Endothelial cell of hepatic sinusoid (primary cell): Measurements from ENCODE around the gene COL23A1.

Experiments used
- in situ Hi-C: cut with HindIII; loops from 2 replicates; pipeline ENCODE4 v1.10.0; 2017; ENCODE audit warnings: low sequenced_read_pairs

COL23A1 gene

DNA sequence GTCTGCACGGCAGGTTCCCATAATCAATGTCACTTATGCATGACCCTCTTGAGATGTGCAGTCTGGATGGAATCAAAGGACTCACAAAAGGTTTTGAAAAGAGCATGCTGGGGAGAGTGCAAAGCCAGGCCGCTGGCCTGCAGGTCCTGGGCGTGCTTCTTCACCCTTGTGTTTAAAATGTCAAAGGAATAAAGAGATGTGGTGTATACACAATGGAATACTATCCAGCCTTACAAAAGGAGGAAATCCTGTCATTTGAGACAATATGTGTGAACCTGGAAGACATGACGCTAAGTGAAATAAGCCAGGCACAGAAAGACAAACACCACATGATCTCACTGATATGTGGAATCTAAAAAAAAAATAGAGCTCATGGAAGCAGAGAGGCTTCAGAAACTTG, 220.1 kb downstream of the COL23A1 start:
- in situ Hi-C loops = no loop called here

GRCh38 chr5:178369469-178369868, 220.7 kb downstream of the COL23A1 start:
- in situ Hi-C loops = loop anchor here (5.0 to 10.0 kb wide), 3 partner anchors 38 to 88 kb away; no protein-coding TSS in a partner anchor

DNA sequence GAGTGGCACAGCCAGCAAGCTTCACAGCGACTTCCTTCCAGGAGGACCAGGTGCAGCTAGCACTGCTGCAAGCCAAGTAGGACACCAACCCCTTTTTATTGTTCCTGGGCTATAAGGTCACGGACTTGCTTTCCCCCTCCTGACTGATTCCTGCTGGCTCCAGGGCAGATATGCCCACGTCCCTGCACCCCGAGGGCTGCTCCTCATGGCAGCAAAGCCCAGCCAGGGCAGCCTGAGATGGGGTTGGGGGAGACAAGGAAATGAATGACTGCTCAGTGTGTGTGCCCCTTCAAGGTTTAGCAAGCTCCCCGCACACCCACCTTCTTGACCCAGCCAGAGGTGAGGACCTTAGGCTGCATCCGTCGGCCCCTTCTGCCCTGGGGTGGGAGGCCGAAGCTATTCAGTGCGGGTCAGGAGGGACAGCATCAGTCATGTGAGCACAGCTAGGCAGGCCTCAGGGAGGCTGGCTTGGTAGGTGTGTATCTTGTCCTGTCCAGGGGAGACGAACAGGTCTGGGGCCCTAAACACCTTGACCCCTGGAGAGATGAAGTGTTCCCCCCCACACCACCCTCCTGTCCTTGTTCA, 221.4 kb downstream of the COL23A1 start:
- in situ Hi-C loops = loop anchor here (5.0 to 10.0 kb wide), 3 partner anchors 38 to 88 kb away; no protein-coding TSS in a partner anchor

- in situ Hi-C loops = loop anchor here (5.0 to 10.0 kb wide), 3 partner anchors 39 to 89 kb away; no protein-coding TSS in a partner anchor
Observed at GRCh38 chr5:178368274-178368673, 221.9 kb downstream of the COL23A1 start.

- in situ Hi-C loops = loop anchor here (5.0 to 10.0 kb wide), 3 partner anchors 40 to 90 kb away; no protein-coding TSS in a partner anchor
Observed at GRCh38 chr5:178367736-178368120, 222.5 kb downstream of the COL23A1 start.

DNA sequence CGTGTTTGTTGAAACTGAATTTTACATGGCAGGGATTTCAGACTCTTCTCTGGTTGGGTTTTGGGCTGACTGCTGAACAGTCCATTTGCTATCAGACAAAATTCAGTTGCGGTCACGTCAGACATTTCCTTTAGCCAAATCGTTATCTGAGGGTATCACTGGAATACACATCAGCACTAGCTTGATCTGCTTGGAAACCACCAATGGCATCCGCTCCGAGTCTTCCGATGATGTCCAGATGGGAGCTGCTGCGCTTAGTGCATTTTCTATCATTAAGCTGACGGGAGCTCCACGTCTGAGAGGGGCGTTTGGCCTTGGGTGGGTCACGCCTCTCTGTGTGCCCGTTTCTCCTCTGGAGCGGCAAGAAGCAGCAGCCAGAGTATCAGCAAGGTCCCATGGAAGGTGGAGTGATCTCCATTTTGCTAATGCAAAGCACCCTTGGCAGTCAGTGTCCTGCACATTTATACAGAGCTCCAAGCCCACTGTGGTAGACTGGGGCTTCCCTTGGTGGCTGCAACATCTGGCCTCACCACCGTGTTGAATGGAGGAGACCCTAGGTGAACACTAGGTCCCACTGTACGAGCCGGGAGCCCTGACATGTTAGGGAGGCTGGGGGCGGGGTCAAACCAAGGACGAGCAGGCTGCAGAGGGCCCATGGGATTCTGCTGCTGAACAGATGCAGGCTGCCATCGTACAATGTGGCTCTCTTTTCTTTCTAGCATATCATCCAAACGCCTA, 223.0 kb downstream of the COL23A1 start:
- in situ Hi-C loops = loop anchor here (5.0 to 10.0 kb wide), 3 partner anchors 40 to 90 kb away; no protein-coding TSS in a partner anchor

GRCh38 chr5:178365501-178366440, 224.4 kb downstream of the COL23A1 start:
- in situ Hi-C loops = loop anchor here (5.0 to 10.0 kb wide), 3 partner anchors 42 to 92 kb away; no protein-coding TSS in a partner anchor

DNA sequence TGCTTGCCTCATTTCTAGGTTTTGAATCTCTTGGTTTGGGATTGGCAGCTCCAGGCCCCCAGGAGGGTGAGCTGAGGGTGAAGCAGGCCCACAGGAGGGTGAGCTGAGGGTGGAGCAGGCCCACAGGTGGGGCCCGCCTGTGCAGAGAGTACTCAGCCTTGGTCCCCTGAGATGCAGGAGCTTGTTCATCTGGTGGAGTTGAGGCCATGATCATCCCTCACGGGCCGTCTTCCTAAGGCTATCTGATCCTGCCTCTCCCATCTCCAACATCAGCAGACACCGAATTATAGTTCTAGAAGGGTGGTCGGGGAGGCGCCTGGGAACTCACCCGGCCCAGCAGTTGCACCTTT, 225.9 kb downstream of the COL23A1 start:
- in situ Hi-C loops = loop anchor here (10.0 kb wide), 1 partner anchor 60 kb away; no protein-coding TSS in a partner anchor

GRCh38 chr5:178363501-178364325, 226.5 kb downstream of the COL23A1 start:
- in situ Hi-C loops = loop anchor here (10.0 kb wide), 1 partner anchor 59 kb away; no protein-coding TSS in a partner anchor

- in situ Hi-C loops = loop anchor here (10.0 kb wide), 1 partner anchor 57 kb away; no protein-coding TSS in a partner anchor
Observed at GRCh38 chr5:178361657-178362445, 228.3 kb downstream of the COL23A1 start.

DNA sequence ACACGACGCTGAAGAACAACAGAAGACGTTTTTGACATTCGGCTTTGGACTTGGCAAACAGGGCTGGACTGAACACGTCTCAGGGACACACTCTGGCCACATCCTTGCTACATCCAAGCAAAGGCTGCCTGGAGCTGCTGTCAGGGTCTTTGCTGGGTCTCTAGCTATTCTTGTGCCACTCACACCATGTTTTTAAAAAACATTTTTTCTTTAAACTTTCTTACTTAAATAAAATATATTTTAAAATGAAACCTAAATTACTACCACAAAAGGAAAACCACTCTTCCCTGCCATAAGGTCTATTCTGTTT, 229.3 kb downstream of the COL23A1 start:
- in situ Hi-C loops = loop anchor here (10.0 kb wide), 1 partner anchor 56 kb away; no protein-coding TSS in a partner anchor

DNA sequence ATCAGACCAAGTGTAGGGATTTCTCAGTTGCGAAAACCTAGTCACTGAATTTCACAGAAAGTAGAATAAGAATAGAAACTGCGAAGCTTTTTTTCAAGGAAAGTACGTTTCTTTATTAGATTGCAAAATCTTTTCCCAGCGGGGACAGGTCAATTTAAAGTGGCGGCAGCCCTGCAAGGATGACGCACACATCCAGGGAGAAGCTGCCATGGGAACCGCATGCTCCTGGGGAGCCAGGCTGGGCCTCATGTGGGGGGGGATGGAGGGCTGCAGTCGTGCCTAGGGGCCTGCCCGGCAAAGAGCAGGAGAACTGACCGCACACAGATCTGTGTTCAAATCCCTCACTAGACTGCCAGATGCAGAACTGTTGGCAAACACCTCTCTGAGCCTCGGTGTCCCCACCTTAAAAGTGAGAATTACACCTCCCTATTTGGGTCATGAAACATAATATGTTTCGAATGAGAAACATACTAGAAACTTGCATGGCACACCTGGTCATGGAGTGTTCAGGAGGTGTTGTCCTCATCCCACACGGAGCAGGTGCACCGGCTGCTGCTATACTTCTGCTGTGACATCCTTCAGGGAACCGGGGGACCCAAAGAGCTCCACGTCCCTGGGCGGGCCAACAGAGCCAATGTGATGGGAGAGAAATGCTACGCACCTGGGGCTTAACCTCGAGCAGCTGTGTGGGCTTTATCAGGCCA, 229.8 kb downstream of the COL23A1 start:
- in situ Hi-C loops = loop anchor here (10.0 kb wide), 1 partner anchor 56 kb away; no protein-coding TSS in a partner anchor

DNA sequence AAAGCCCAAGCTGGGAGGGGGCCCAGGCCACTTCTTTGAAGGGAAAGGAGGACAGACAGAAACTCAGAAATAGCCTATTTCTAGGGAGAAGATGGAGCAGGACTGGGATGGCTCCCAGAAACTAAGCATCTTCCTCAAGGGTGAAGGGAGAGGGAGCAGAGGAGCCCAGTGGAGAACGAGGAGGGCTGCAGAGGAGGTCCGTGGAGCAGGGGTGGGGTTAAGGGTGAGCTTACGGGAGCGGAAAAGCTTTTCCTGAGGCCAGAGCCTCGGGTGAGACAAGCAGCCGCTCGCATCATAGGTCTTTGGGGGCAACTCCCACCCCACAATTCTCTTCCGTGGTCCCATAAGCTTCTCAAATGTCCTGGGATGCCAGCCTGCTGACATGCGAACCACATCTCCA, 230.5 kb downstream of the COL23A1 start:
- in situ Hi-C loops = loop anchor here (10.0 kb wide), 1 partner anchor 55 kb away; no protein-coding TSS in a partner anchor

GRCh38 chr5:178357678-178358077, 232.5 kb downstream of the COL23A1 start:
- in situ Hi-C loops = no loop called here

DNA sequence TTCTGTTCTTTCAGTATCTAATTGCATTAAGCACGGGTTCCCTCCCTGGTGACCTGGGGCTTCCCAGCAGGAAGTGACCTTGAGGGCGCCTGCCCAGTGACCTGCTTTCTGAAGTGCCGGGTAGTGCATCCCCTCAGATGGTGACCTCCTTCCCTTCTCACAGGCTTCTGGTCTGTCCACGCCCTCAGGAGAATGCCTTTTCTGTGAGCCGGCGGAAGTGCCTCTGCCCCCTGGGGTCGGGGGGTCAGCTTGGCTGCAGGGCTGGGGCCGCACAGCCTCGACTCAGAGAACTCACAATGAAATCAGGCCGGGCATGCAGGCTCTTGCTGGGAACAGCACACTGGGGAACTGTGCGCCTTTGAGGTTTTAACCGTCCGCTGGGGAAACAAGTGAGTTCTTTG, 233.1 kb downstream of the COL23A1 start:
- in situ Hi-C loops = no loop called here

GRCh38 chr5:178356431-178356872, 233.7 kb downstream of the COL23A1 start:
- in situ Hi-C loops = no loop called here

GRCh38 chr5:178355671-178356070, 234.5 kb downstream of the COL23A1 start:
- in situ Hi-C loops = no loop called here

- in situ Hi-C loops = no loop called here
Observed at GRCh38 chr5:178353461-178353860, 236.7 kb downstream of the COL23A1 start.

DNA sequence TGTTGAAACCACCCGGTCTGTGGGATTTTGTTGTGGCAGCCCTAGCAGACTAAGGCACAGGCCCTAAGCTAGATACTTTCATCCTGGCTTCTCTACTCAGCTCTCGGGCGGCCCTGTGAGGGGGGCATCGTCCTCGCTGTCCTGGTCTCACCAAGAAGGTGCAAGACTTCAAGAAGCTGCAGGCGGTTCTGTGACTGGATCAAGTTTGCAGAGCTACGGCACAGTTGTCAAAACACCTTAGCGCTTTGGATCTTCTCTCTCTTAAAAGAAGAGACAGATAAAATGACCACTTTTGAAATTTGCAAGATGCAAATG, 238.2 kb downstream of the COL23A1 start:
- in situ Hi-C loops = no loop called here
